Measurements from ENCODE around the gene P3H2. TPM values are rescaled to one million over a fixed set of nuclear protein-coding genes. Genes with fewer than 3 reads are reported as not detected.
"Not testable (repeated sequence)": the region's sequence is repeated elsewhere in the genome, so short reads cannot be mapped to it uniquely, and the experiment has no call there.

Gene P3H2
- total and polyA plus RNA-seq, 8 donors = 1.4 to 46.1 (median 20.3) TPM

DNA sequence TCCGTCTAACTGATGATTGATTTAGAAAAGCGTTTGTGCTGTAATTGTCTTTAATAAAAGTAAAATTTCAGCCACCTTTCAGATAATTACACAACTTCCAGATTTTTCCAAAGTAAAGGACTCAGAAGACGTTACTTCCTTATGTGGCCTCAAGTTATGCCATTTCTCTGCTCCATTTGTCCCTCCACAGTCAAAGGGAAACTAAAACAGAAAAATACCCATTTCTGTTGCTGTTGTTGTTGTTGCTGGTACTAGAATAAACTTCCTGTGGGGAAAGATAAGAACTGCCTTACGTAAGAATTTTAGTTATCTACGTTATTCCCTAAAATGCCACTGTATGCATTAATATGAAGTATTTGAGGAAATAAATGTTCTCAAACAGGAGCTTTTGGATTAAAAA is 153.9 kb downstream of the P3H2 start:
- no peak for TF ChIP-seq POLR2AphosphoS5 (IDR thresholded peaks at IDR 0.05)
- TF ChIP-seq, protein P1, sequence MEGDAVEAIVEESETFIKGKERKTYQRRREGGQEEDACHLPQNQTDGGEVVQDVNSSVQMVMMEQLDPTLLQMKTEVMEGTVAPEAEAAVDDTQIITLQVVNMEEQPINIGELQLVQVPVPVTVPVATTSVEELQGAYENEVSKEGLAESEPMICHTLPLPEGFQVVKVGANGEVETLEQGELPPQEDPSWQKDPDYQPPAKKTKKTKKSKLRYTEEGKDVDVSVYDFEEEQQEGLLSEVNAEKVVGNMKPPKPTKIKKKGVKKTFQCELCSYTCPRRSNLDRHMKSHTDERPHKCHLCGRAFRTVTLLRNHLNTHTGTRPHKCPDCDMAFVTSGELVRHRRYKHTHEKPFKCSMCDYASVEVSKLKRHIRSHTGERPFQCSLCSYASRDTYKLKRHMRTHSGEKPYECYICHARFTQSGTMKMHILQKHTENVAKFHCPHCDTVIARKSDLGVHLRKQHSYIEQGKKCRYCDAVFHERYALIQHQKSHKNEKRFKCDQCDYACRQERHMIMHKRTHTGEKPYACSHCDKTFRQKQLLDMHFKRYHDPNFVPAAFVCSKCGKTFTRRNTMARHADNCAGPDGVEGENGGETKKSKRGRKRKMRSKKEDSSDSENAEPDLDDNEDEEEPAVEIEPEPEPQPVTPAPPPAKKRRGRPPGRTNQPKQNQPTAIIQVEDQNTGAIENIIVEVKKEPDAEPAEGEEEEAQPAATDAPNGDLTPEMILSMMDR (IDR thresholded peaks at IDR 0.05) = no peak
- TF ChIP-seq EP300 (IDR thresholded peaks at IDR 0.05) = no peak
- TF ChIP-seq POLR2A (IDR thresholded peaks at IDR 0.05) = no peak
- Histone ChIP-seq H3K4me1 (peaks cover 0 to 1% (median under 1%) of the 10 kb centered on the region in 4 donors), H3K4me3 (no peak overlapping the region), H3K27ac (no peak overlapping the region), H3K9me3 (no peaks in the 10 kb centered on the region), H3K27me3 (no peaks in the 10 kb centered on the region), H3K36me3 (peaks cover 0 to 9% (median 4%) of the 10 kb centered on the region in 4 donors)
- 43 to 60% (median 56%) methylated on average over 5 of the region's 5 CpGs for WGBS, 5 donors
- no peak for DNase-seq
- intact Hi-C loops (cut with DNase I; ENCODE audit: low total_unique reads) = loop anchor here (5.0 kb wide), 1 partner anchor 240 kb away; no protein-coding TSS in a partner anchor

DNA sequence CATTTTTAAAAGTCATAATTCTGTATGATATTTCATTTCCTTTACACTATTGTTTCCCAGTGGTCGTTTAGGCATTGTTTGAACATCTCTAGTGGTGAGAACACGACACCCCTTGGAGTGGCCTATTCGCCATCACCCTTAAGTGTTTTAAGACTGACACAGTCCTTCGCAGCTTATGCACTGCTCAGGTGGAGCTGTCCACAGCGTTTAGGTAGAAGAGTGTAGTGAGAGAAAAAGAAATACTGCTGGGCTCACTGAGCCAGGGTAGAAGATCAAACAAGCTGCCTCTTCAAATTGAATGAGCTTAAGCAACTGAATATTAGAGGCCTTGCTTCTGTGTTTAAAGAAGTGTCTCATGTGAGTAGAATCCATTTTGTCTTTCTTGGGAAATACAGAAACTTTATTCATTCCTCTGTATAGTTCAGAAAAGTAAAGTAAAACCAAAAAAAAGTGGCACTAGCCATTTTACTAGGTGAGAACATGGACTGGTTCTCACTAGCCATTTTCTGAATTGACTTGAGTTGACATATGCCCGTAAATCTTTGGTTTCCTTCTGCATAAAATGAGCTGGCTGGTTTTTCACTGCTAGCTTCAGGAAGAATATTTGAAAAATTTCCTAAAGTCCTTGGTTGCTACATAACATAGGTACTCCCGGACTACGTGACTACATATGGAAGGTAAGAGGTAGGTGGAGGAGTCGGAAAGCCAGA is 155.9 kb downstream of the P3H2 start:
- no peak overlapping the region for H3K4me3 ChIP-seq
- H3K27ac ChIP-seq = no peak overlapping the region
- peaks cover 0 to 4% (median 0%) of the 10 kb centered on the region in 4 donors for H3K36me3 ChIP-seq
- H3K9me3 ChIP-seq = no peaks in the 10 kb centered on the region
- intact Hi-C loops (cut with DNase I; ENCODE audit: low total_unique reads) = loop anchor here (5.0 kb wide), 1 partner anchor 243 kb away; no protein-coding TSS in a partner anchor
- peaks cover 0 to 8% (median 4%) of the 10 kb centered on the region in 4 donors for H3K4me1 ChIP-seq
- H3K27me3 ChIP-seq = no peaks in the 10 kb centered on the region
- no peak for DNase-seq
- no peak for TF ChIP-seq POLR2AphosphoS5 (IDR thresholded peaks at IDR 0.05)
- no peak for TF ChIP-seq EP300 (IDR thresholded peaks at IDR 0.05)
- TF ChIP-seq, protein P1 (IDR thresholded peaks at IDR 0.05) = no peak
- 77 to 81% (median 80%) methylated on average over 9 of the region's 9 CpGs for WGBS, 5 donors

DNA sequence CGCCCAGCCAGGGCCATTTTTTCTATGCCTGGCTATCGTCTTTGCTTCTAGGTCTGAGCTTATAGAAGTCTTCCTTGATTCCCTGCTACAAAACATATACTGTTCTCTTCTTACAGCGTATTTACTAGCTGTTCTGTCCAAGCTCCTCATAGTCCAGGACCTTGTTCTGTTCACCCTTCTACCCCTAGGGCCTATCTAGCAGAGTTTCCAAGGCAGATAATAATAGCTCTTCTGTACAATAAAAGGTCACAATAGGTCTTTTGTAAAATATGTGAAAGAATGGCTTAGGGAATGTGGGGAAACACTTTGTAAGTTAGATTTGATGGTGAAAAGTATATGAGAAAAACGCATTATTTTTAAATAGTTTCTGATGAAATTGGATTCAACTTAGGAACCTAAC is 158.2 kb downstream of the P3H2 start:
- Histone ChIP-seq H3K27ac (no peak overlapping the region), H3K4me1 (peaks cover 0 to 8% (median 4%) of the 10 kb centered on the region in 4 donors), H3K9me3 (no peaks in the 10 kb centered on the region), H3K4me3 (no peak overlapping the region), H3K27me3 (no peaks in the 10 kb centered on the region), H3K36me3 (peaks cover 0 to 4% (median under 1%) of the 10 kb centered on the region in 4 donors)
- intact Hi-C loops (cut with DNase I; ENCODE audit: low total_unique reads) = no loop called here
- no peak for DNase-seq
- WGBS, 5 donors = 84 to 99% (median 91%) methylated on average over 4 of the region's 4 CpGs
- TF ChIP-seq POLR2A (IDR thresholded peaks at IDR 0.05) (no peak), POLR2AphosphoS5 (IDR thresholded peaks at IDR 0.05) (no peak), EP300 (IDR thresholded peaks at IDR 0.05) (no peak)

DNA sequence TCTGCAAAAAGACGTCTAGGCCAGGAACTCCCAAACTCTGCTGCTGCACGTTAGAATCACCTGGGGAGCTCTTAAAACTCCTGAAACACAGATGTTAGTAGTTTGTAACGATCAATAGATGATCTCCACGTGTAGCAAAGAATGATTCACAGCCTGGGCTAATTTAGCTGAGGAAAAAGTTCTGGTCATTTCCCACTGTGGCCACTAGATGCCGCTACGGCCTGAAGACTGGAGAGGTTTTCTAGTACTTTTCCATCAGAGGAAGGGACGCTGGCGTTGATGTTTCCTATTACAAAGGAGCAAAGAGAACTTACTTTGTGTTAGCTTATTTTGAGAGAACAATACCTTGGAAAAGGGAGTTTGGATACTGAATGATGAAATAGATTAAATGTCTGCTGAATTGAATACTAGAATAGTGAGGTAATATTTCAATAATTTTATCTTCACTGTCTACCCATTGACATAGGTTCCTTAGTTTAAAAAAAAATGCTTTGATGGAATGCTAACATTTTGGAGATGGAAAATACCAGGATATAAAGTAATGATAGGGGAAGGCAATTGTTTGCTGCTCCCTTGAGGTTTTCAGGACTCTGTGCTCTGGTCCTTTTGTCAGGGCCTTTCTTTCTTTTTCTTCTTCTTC is 159.1 kb downstream of the P3H2 start:
- 1 to 3% (median 3%) methylated on average over 8 of the region's 8 CpGs for WGBS, 5 donors
- no peak overlapping the region for H3K27ac ChIP-seq

DNA sequence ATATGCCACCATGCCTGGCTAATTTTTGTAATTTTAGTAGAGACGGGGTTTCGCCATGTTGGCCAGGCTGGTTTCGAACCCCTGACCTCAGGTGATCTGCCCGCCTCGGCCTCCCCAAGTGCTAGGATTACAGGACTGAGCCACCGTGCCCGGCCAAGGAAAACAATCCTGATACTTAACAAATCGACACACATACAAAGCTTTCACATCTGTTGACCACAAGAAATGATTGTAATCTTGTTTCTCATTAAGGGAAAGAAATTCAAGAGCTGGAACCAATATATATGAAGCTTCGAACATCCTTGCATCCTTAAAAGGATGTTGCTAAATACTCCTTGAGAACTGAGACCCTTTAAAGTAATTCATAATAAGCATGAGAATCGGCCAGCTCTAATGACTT is 159.6 kb downstream of the P3H2 start:
- DNase-seq; H3K27ac ChIP-seq; H3K4me1 ChIP-seq; H3K27me3 ChIP-seq; H3K4me3 ChIP-seq; intact Hi-C loops (cut with DNase I; ENCODE audit: low total_unique reads); H3K36me3 ChIP-seq; H3K9me3 ChIP-seq: not testable (repeated sequence)
- 48 to 70% (median 66%) methylated on average over 10 of the region's 10 CpGs for WGBS, 5 donors

More for the DNA sequence above, 159.1 kb downstream of the P3H2 start:
- DNase-seq = peak; percentile 83 to 91
- TF ChIP-seq, protein P1 (IDR thresholded peaks at IDR 0.05) = peak in 5 of 7 experiments; percentile 69 to 92 (median 85)
- TF ChIP-seq POLR2A (IDR thresholded peaks at IDR 0.05) (no peak), POLR2AphosphoS5 (IDR thresholded peaks at IDR 0.05) (peak in 1 of 3 donors; percentile 64), EP300 (IDR thresholded peaks at IDR 0.05) (no peak)
- intact Hi-C loops (cut with DNase I; ENCODE audit: low total_unique reads) = no loop called here
- Histone ChIP-seq H3K4me3 (no peak overlapping the region), H3K36me3 (peaks cover 0 to 9% (median 2%) of the 10 kb centered on the region in 4 donors), H3K4me1 (peaks cover 0 to 8% (median 4%) of the 10 kb centered on the region in 4 donors), H3K27me3 (no peaks in the 10 kb centered on the region), H3K9me3 (no peaks in the 10 kb centered on the region)

All from stomach (tissue), 9 donors.